Stimulated activated CD4-positive, alpha-beta T cell treated with anti-CD3 and anti-CD28 coated beads, Interleukin-1b, Interleukin-23, amount 100 ng/mL, for 1 hour (primary cell): ENCODE measurements around the gene OOSP3.
"Not testable (repeated sequence)": the region's sequence is repeated elsewhere in the genome, so short reads cannot be mapped to it uniquely, and the experiment has no call there.

Experiments
- DNase-seq, 2 donors: peaks; one replicate each; pipeline ENCODE4 v3.0.0-alpha.2; 2020; ENCODE audit warnings: low read depth in 2 of 2

The OOSP3 gene, protein sequence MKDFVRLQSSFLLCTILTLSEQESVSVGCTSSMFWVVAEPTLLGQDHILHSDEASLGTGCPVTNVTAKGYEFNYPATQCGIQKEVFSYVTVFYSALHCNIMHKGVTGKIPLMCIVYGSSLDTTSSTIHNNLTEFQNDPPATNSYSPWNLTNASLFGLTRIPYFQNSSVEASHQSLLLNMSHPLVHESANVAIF

DNA sequence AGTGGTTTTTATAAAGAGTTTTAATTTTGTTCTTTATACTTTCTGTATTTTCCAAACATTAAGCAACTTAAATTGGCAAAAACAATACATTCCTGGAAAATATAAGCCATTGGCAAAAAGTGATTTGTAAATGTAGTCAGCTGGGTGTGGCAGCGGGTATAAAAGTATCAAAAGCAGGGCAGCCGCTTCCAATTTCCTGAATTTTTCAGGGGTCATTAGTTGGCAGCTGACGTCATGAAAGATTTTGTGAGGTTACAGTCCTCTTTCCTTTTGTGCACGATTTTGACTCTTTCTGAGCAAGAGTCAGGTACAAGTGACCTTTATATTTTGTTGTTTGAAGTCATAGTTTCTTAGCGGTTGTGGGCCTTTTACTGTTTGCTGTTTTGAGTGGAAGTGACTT lies at the start of gene OOSP3:
Gene OOSP3, plus strand, starts transcription at position 208 of the 400 bp plus-strand sequence. Its CDS starts 27 bp downstream, at position 235.
- DNase-seq: no peak

DNA sequence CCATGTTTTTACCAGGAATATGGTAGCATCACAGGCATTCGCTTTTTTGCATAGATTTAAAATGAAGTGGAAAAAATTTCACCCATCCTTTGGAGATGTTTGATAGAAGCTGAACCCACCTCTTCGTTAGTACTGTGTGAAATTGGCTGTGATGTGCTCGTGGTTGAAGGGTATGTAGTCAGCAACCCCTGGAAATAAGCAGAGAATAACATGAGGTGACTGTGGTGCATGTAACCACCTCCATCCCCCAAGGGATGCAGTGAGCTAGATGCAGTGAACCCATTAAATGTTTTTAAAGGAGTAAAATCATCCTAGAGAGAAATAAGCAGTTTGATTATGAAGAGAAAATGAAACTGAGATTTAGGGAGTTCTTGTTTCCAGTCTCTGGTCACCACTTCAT lies 49.2 kb upstream of the OOSP3 start:
- no peak for DNase-seq

DNA sequence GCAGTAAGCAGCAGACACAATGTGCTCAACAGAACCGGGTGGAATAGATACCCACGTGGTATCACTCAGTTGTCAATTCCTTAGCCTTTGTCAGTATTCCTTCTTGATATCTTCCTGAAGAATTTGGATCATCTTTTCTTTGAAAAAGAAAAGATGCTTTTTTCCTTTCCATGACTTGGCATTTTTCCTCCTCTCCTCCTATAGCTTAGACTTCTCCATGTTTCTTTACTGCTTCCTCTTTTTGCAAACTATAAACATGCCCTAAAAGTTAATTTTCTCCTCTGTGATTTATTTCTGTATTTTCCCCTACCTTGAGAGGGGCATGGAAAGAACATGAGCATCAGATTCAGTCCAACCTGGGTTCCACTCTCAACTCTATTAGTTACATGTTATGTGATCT lies 45.0 kb upstream of the OOSP3 start:
- no peak for DNase-seq

DNA sequence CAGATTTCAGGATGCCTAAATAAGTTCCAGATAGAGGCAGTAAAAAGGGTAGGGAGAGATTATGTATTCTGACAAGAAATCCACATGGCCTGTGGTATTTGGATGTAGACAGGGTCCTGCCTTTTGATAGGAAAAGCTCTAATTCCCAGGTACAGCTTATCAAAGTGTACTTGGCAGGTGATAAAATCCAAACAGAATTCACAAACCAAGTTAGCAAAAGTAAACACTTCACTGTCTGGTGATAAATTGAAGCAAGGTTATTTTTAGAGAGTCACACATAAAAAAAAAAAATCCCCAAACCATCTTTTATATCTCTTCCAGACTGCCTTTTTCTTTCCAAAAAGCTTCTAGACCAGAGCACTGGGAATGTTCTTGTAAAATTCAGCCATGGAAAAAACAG lies 39.0 kb upstream of the OOSP3 start:
- no peak for DNase-seq

DNA sequence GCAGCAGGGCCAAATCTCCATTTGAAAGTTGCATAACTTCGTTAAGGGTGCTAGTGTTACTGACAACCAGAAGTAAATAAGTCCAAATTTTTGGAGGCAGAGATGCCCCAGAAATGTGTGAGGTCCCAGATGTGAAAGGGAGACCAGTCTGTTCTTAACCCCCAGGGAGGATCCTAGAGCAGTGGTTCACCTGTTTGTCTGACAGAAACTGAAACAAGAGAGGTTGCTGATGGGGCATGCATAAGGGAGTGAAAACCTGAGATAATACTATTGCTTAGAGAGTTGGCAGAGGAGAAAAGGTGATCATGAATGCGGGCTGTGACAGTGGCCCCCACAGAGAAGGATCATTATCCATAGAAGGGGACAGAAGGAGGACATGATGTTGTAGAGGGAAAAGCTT lies 37.1 kb upstream of the OOSP3 start:
- no peak for DNase-seq

DNA sequence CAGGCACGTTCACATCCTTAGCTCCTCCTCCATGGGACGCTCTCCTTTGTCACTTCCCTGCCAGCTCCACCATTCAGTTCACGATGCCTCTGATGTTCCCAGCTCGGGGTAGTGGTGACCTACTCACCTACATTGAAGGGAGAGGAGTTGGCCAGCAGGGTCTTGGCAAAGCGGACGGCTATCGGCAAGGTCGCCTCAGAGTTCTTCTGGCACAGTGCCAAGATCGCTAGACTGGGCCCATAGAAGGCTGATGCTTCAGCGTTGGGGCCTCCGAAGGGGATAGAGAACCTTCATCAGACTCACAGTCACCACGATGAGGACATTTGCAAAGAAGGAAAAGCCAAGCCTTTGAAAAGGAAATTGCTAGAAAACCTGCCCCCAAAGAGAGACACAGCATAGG lies 36.3 kb upstream of the OOSP3 start:
- no peak for DNase-seq

DNA sequence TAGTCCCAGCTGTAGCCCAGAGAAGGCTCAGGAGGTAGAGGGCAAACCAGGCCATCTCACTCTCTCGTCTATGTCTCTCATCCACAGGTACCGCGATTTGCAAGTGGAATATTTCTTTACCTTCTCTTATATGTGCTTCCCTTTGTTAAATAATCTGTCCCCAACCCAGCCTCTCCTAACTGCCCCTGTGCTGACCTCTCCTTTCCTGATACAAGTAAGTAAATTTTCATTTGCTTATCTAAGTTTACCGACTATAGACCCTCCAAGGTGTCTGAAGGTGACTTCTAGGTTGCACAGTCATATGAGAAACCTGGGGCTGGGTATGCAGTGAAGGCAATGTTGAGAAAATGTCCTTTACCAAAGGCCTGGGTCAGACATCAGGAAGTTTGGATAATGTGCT lies 33.2 kb upstream of the OOSP3 start, which contains the start of gene CBLIF:
Gene CBLIF, minus strand, starts transcription at position 101 of the 400 bp plus-strand sequence. Its CDS starts 46 bp downstream, at position 55.
- DNase-seq: no peak

DNA sequence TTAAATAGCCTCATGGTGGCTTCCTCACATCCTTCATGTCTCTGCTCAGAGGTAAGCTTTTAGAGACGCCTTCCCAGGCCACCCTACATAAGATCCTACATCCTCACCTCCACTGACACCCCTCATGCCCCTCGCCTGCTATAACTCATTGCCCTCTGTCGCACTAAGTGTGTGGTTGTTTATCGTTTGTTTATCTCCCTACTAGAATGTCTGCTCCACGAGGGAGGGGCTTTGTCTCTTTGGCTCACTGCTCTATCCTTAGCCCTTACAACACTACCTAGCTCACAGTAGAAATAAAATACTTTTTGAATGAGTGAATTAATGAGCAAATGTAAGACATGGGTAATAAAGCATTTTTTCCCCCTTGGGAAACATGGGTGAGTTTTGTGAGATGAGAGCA lies 32.0 kb upstream of the OOSP3 start:
- DNase-seq: no peak

DNA sequence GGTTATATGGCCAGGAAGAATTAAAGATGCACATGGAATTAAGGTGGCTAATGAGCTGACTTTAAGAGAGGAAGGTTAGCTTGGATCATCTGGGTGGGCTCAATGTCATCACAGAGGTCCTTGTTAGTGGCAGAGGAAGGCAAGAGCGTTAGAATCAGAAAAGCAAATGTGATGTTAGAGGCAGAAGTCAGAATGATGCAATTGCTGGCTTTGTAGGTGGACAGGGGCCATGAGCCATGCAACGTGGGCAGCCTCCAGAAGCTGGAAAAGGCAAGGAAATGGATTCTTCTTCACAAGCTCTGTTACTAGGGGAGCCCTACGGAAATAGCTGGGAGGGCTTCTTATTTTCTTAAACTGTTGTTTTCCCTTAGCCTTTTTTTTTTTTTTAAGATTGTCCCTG lies 31.0 kb upstream of the OOSP3 start:
- DNase-seq: no peak

DNA sequence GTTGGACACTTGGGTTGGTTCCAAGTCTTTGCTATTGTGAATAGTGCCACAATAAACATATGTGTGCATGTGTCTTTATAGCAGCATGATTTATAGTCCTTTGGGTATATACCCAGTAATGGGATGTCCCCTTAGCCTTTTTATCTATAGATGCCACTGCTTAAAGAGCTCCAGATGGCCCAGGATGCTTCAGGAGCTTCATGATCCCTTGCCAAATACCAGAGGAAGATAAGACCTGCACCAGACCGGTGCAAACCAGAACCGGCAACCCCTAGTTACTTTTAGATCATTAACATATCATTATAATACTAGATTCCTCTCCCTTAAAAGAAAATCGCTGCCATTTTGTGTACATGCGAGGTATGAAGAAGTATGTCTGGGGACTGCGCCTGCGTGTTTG lies 30.1 kb upstream of the OOSP3 start:
- DNase-seq: not testable (repeated sequence)

DNA sequence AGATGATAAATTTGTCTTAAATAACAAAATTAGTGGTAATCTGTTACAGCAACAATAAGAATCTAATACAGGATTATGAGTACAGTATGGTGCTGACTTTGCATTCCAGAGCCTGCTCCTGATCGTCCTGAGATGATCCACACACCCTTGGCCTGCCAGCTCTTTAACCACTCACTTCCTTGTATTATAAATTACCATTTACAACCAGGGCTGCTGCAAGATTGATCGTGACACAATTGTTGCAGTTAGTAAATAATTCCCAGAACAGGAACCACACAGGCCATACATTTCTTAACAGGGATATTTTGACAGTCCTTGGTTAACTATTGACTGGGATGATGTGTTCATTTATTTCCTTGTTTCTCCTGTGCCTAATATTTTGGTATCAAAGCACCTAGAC lies 29.5 kb upstream of the OOSP3 start:
- DNase-seq: no peak

DNA sequence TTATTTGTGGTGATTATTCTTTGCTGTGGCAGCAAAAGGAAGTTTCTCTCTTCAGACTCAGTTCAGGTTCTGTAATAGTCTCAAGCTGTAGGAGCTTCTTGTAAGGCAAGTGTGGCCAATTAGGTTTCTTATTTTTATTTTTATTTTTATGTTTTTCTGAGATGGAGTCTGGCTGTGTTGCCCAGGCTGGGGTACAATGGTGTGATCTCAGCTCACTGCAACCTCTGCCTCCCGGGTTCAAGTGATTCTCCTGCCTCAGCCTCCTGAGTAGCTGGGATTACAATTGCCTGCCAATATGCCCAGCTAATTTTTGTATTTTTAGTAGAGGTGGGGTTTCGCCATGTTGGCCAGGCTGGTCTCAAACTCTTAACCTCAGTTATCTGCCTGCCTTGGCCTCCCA lies 29.0 kb upstream of the OOSP3 start:
- DNase-seq: not testable (repeated sequence)

DNA sequence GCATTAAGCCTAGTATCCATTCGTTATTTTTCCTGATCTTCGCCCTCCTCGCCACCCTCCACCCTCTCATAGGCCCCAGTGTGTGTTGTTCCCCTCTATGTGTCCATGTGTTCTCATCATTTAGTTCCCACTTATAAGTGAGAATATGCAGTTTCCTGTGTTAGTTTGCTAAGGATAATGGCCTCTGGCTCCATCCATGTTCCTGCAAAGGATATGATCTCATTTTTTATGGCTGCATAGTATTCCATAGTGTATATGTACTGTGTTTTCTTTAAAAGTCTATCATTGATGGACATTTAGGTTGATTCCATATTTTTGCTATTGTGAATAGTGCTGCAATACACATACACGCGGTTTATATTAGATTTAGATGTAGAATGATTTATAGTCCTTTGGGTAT lies 27.2 kb upstream of the OOSP3 start:
- not testable (repeated sequence) for DNase-seq

DNA sequence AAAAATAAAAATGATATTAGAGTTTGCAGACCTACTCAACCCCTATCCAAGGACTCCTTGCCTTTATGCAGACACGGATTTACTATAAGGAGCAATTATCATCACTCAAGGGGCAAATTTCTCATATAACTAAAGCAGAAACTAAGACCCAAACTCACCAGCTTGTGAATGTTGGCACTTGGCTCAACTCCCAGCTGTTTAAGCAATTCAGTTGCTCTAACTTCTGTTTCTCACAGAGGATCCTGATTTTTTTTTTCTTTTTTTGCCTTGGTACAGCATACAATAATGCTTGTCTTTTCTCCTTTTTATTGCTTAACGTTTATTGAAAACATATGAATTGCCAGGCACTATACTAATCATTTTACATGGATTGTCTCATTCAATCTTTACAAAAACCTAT lies 23.7 kb upstream of the OOSP3 start:
- DNase-seq: no peak

DNA sequence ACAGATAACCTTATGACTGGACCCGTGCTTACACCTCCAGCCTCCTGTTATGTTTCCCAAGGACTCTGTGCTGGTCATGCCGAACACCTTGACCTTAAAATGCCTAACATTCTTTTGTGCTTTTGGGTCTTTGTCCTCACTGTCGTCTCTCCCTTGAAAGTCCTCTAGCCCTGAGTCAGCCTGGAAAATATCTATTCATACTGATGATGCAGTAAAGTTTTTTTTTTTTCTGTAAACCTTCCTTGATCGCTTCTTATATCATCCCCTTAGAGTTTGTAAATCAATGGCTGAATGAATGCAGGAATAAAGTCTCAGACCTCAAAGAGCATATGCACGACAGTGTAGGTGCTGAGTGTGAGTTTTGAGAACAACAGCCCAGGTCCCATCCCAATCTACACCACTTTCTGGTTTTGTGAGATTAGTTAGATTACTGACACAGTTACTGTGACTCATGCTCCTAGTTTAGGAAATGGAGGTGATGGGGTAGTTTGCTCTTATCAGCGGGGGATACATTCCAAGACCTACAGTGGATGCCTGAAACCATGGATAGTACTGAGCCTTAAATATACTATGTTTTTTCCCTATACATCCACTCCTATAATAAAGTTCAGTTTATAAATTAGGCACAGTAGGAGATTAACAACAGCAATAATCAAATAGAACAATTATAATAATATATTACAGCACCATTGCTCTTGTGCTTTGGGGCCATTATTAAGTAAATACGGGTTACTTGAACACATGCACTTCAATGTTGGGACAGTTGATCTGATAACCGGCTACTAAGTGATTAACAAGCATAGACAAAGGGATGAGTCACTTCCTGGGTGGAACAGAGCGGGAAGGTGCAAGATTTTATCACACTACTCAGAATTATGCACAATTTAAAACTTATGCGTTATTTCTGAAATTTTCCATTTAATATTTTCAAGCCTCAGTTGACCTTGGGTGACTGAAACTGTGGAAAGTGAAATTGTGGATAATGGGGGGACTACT lies 20.8 kb upstream of the OOSP3 start:
- DNase-seq: no peak

DNA sequence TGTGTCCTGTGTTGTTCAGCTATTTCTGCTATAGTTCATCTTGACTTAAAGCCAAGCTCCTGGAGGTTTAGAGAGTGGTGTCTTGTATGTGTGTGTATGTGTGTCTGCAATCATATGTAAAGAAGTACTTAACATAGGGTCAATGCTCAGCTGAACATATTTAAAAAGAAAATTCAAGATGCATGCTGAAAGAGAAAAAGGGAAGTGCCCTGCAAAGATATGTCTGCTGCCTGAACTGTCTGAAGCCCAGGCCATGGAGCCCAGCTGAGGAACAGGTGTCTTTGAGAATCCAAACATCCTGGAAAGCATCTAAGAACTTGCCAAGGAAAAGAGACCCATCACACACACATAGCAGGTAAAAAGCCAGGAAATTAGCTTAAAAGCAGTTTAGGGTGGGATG lies 18.9 kb upstream of the OOSP3 start:
- DNase-seq: no peak

DNA sequence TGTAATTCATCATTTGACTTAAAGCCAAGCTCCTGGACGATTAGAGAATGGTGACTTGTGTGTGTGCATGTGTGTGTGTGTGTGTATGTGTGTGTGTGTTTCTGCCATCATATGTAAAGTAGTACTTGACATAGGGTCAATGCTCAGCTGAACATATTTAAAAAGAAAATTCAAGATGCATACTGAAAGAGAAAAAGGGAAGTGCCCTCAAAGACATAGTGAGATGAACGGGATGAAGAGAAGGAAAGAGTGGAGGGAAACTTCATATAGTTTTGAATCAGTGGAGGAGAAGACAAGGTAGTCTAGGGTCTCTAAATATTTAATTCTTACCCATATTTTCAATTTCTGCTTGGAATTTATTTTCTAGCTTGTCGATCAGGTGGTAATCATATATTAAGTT lies 16.3 kb upstream of the OOSP3 start:
- DNase-seq: no peak

DNA sequence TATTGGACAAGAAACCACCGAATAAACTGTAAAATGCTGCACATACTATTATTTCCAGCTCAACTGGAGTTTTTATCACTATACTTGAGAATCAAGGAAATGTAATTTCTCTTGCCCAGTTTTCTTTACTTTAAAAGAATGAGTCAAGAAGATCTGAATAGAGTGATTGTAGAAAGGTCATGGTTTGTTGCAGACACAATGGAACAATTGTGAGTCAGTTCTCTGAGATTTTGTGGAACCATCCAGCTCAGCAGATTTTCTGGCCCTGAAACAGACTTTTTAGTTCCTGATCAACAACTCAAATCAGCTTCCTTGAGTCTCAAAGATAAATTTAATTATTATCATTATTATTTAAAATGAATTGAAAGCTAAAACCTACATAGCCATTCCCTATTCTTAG lies 13.6 kb upstream of the OOSP3 start:
- no peak for DNase-seq

DNA sequence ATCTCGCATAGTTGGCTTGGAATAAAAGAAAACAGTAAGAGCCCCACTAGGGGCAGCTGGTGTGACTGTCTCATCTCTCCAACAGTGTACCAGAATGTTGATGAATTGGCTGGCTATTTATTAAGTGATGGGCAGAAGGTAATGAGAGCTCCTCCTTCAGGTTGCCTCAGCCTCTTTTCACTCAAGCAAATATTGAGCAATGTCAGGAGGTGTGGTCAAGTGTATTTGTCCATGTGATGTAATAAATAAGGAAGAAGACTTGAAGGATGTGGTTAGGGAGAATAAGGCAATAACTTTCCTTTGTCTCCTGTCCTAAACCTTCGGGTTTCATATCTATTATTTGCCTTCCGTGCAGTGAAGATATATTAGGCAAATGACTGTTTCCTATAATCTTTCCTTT lies 12.2 kb upstream of the OOSP3 start, which contains the start of gene TCN1:
Gene TCN1, minus strand, starts transcription at position 91 of the 400 bp plus-strand sequence. Its CDS starts 17 bp downstream, at position 74.
- DNase-seq: no peak

DNA sequence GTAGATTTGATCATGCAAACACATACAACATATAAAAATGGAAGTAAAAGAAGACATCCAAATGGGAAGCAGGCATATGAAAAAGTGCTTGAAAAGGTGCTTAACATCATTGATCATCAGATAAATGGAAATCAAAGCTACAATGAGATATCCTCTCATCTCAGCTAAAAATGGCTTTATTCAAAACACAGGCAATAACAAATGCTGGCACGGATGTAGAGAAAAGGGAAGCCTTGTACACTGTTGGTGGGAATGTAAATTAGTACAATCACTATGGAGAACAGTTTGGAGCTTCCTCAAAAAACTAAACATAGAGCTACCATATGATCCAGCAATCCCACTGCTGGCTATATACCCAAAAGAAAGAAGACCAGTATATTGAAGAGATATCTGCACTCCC lies 11.7 kb upstream of the OOSP3 start:
- DNase-seq: no peak

DNA sequence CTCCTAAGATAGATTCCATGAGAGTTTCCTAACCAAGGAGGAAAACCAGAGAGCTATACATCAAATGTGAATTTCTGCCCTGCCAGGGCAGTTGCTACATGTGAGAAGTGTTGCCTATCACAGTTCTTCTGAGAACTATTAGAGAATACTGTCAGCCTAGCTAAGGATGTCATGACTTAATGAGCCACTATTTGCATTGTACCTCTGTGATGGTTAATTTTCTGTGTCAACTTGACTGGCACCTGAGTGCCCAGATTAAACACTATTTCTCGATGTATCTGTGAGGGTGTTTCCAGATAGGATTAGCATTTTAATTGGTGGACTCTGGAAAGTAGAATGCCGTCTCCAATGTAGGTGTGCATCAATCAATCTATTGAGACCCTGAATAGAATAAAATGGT lies 10.6 kb upstream of the OOSP3 start:
- no peak for DNase-seq

DNA sequence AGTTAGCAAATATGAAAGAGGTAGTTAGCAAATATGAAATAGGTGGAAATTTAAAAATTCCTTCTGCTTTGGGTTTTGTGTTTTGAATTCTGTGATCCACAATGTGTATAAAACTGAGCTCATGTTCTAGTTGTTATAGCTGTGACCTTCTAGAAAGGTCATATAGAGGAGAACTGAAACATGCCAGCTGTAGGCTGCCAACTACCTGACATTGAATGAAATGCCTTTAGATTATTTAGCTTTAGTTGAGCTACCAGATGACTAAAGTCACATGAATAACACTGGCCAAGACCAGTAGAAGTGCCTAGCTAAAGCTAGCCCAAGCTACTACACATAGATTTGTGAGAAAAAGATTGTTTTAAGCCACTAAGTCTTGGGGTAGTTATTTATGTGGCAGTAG lies 6.5 kb upstream of the OOSP3 start:
- no peak for DNase-seq
